Eye (tissue), 1 donor: ENCODE data around the gene GDF9.

Source experiments
- DNase-seq: peaks from one replicate; pipeline ENCODE4 v3.0.0-alpha.2; 2015

The GDF9 gene

DNA sequence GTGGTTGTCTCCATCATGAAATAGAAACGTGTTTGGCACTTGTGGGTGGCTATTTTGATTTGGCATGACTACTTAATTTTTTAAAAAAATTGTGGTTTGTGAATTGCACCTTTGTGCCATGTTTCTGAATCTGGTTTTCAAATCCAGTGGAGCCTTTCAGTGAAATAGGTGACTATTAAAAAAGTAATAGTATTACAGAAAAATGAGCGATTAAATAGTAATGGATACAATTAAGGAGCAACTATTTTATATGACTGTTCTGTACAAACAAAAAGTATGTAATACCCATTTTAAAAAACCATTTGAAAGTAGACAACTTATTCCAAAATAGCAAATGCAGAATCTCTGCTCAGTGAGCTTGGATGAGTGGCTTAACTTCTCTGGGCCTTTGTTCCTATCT is 50.2 kb downstream of the GDF9 start:
- DNase-seq: no peak

DNA sequence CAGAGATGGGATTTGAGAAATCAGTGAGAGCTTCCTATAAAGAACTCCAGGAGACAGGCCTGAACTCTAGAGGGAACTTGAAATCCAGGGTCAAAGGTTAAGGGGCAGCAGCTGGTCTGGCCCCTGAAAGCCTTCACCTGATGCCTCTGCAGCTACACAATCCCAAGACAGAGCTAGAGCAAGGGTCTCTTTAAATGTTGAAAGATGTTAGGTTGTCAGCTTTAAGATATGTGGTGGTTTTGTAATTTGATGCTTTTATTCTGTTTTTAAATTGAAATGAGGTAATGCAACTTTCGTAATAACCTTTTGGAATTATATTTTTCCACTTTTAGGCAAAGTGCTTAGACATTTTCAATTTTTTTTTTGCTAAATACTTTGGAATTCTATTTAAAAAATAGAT is 50.8 kb downstream of the GDF9 start:
- no peak for DNase-seq

DNA sequence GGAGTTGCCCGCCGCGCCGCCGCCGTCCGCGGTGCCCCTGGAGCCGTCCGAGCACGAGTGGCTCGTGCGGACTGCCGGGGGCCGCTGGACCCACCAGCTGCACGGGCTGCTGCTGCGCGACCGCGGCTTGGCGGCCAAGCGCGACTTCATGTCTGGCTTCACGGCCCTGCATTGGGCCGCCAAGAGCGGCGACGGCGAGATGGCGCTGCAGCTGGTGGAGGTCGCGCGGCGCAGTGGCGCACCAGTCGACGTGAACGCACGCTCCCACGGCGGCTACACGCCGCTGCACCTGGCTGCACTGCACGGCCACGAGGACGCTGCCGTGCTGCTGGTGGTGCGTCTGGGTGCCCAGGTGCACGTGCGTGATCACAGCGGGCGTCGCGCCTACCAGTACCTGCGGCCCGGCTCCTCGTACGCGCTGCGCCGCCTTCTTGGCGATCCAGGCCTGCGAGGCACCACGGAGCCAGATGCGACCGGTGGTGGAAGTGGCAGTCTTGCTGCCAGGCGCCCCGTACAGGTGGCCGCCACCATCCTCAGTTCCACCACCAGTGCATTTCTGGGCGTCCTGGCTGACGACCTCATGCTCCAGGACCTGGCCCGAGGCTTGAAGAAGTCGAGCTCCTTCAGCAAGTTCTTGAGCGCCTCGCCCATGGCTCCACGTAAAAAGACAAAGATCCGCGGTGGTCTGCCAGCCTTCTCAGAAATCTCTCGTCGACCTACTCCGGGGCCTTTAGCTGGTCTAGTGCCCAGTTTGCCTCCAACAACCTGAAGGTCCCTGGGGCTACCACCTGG is 51.6 kb downstream of the GDF9 start:
- no peak for DNase-seq

DNA sequence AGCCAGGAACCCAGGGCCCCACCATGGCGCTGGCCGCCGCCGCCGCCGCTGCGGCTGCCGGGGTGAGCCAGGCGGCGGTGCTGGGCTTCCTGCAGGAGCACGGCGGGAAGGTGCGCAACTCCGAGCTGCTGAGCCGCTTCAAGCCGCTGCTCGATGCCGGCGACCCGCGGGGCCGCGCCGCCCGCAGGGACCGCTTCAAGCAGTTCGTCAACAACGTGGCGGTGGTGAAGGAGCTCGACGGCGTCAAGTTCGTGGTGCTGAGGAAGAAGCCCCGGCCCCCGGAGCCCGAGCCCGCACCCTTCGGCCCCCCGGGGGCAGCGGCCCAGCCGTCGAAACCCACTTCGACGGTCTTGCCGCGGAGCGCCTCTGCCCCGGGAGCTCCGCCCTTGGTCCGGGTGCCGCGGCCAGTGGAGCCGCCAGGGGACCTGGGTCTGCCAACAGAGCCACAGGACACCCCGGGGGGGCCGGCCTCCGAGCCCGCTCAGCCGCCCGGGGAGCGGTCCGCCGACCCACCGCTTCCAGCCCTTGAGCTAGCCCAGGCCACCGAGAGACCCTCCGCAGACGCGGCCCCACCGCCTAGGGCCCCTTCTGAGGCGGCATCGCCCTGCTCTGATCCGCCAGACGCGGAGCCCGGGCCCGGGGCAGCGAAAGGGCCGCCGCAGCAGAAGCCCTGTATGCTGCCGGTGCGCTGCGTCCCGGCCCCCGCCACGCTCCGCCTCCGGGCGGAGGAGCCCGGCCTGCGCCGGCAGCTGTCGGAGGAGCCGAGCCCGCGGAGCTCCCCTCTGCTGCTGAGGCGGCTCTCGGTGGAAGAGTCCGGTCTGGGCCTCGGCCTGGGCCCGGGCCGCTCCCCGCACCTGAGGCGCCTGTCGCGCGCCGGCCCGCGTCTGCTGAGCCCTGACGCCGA is 52.4 kb downstream of the GDF9 start:
- peak; percentile 64 for DNase-seq

DNA sequence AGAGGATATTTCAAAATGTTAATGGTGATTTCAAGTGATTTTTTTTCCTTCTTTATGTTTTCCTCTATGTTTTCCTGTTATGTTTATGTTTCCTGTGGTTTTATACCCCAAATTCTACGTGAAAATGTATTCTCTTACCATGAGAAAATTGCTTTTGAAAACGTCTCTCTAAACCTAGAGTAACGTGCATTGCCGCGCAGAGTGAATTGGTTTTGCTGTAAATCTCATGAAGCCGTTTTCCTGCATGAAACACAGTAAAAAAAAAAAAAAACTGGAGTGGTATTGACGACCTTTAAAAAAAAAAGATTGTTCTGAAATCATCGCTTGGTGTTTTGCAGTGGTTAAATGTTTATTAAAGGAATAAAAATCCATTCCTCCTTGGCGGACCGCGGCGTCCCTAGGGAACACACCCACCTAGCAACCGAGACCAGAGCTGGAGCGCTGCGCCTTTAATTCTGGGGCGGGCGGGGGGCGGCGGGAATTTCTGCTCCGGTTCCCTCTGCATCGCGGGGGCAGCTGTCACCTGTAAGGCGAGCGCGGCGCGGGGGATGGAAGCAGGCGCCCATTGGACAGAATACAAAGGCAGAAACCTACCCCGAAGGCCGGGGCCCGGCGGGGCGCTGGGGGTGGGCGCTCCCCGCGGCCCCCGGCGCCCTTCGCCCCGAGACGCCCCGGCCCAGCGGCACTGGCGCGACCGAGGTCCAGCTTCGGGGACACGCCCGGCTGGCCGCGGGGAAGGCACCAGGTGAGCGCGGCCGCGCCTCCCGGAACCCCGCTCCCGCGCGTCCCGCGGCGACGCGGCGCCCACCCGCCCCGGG is 53.3 kb downstream of the GDF9 start, which contains the start of gene SOWAHA:
SOWAHA (plus strand) TSS at position 522 of the 818 bp plus-strand sequence. CDS start 320 bp downstream, outside the sequence.
- DNase-seq: peak; percentile 72

DNA sequence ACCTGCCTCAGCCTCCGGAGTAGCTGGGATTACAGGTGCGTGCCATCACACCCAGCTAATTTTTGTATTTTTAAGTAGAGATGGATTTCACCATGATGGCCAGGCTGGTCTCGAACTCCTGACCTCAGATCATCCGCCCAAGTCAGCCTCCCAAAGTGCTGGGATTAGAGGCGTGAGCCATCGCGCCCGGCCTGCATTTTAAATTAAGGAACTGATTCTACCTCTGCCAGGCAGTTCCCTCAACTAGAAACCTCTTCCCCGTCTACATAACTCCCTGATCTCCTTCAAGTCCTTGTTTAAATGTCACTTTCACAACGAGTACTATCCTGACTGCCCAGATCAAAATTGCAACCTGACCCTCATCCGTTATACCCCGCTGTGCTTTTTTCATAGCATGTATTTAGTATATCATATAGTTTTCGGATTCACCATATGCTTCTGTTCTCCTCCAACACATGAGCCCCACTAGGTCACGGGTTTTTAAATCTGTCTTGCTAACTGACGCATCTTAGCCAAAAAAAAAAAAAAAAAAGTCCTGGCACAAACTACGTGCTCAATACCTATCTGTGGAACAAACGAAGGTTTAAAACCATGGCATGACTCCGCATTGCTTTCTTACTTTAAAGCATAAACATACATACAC is 54.0 kb downstream of the GDF9 start:
- peak; percentile 60 for DNase-seq
